ENCODE results near the gene PLAAT4. TPM values are rescaled to one million over a fixed set of nuclear protein-coding genes. Genes with fewer than 3 reads are reported as not detected.

PLAAT4 gene
- total RNA-seq, 1 donor from 2014 or later, result 1.7 TPM

DNA sequence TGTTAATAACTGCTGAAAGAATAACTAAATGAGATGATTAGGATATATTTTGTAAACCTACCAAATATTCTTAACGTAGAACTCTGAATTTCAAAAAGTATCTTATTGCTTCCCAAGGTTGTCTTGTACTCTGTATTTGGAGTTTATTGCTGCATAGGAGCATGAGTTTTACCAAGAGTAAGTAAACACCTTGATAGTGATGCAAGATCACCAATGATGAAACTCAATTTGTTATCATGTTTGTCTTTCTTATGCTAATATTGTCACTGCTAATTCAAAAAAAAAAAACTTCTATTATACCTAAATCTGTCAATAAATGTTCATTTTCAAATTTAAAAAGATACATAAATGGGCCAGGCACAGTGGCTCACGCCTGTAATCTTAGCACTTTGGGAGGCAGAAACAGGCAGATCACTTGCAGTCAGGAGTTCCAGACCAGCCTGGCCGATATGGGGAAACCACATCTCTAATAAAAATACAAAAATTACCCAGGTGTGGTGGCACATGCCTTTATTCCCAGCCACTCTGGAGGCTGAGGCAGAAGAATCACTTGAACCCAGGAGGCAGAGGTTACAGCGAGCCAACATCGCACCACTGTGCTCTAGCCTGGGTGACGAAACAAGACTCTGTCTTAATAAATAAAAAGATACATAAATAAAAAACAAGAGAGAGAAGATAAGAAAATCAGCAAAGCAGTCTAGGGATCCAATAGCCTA, 50.0 kb downstream of the PLAAT4 start:
- DNase-seq (ENCODE audit: low spot score in 2 of 2, unreplicated experiment in 2 of 2), result no peak
- H3K36me3 Mint-ChIP-seq, result peaks cover 10% of the 10 kb centered on the region
- H3K4me3 Mint-ChIP-seq, result no peak overlapping the region
- no peak overlapping the region for H3K27ac Mint-ChIP-seq
- TF ChIP-seq, protein P1, sequence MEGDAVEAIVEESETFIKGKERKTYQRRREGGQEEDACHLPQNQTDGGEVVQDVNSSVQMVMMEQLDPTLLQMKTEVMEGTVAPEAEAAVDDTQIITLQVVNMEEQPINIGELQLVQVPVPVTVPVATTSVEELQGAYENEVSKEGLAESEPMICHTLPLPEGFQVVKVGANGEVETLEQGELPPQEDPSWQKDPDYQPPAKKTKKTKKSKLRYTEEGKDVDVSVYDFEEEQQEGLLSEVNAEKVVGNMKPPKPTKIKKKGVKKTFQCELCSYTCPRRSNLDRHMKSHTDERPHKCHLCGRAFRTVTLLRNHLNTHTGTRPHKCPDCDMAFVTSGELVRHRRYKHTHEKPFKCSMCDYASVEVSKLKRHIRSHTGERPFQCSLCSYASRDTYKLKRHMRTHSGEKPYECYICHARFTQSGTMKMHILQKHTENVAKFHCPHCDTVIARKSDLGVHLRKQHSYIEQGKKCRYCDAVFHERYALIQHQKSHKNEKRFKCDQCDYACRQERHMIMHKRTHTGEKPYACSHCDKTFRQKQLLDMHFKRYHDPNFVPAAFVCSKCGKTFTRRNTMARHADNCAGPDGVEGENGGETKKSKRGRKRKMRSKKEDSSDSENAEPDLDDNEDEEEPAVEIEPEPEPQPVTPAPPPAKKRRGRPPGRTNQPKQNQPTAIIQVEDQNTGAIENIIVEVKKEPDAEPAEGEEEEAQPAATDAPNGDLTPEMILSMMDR (IDR thresholded peaks at IDR 0.05; ENCODE audit: unreplicated experiment), result no peak
- peaks cover 11% of the 10 kb centered on the region for H3K9me3 Mint-ChIP-seq
- no peaks in the 10 kb centered on the region for H3K4me1 Mint-ChIP-seq
- no peaks in the 10 kb centered on the region for H3K27me3 Mint-ChIP-seq (ENCODE audit: low read depth)

DNA sequence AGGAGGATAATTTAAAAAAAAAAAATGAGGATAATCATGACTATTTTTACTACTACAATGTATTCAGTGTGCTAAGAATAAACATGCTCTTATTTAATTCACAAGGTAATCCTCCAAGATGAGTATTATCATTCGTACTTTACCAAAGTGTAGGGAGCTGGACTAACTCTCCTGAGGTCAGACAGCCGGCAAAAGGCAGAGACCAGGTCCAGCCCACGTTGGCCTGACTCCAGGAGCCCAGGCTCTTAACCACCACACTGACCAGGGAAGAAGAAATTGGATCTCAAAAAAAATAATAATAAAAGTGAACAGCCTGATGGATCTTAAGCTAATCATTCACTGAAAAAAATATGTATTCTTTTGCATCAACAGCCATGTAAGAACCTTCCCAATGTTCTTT, 52.4 kb downstream of the PLAAT4 start:
- Mint-ChIP-seq H3K9me3 (no peaks in the 10 kb centered on the region), H3K36me3 (no peaks in the 10 kb centered on the region), H3K27ac (no peak overlapping the region), H3K4me3 (no peak overlapping the region), H3K4me1 (no peaks in the 10 kb centered on the region), H3K27me3 (ENCODE audit: low read depth) (no peaks in the 10 kb centered on the region)
- no peak for DNase-seq (ENCODE audit: low spot score in 2 of 2, unreplicated experiment in 2 of 2)
- TF ChIP-seq, protein P1 (IDR thresholded peaks at IDR 0.05; ENCODE audit: unreplicated experiment), result no peak

DNA sequence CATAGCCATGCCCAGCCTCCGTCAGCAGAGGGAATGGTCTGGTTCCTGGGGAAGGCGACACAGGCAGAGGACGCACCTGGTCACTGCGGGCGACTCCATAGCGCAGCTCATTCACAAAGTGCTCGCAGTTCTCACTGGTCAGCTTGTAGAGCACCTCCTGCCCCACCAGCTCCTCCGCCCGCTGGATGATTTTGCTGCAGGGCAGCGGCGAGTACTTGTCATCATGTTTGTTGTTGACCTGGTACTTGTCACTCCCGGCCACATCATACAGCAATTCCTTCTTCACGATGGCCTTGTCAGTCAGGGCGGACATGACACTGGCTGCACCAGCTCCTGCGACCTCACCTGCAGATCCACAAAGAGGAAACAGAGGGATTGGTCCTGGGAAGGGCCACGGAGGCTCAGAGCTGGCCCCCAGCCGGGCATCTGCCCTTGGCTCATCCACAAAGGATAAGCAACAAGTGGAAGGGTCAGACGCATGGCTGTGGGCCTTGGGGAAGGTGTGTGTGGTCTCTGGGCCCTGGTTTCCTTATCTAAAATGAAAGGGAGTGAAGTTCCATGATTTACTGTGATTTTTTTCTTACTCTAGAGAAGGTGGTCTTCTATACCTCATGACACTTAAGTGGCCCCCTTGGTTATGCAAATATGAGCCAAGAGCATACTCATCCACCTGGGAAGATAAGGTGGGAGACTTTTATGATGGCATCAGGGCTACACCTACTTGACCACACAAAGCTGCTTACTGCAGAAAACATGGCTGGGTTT, 53.6 kb downstream of the PLAAT4 start:
- H3K36me3 Mint-ChIP-seq, result no peaks in the 10 kb centered on the region
- TF ChIP-seq, protein P1 (IDR thresholded peaks at IDR 0.05; ENCODE audit: unreplicated experiment), result no peak
- no peak for DNase-seq (ENCODE audit: low spot score in 2 of 2, unreplicated experiment in 2 of 2)
- H3K4me1 Mint-ChIP-seq, result no peaks in the 10 kb centered on the region
- no peak overlapping the region for H3K4me3 Mint-ChIP-seq
- no peak overlapping the region for H3K27ac Mint-ChIP-seq
- no peaks in the 10 kb centered on the region for H3K27me3 Mint-ChIP-seq (ENCODE audit: low read depth)
- no peaks in the 10 kb centered on the region for H3K9me3 Mint-ChIP-seq

DNA sequence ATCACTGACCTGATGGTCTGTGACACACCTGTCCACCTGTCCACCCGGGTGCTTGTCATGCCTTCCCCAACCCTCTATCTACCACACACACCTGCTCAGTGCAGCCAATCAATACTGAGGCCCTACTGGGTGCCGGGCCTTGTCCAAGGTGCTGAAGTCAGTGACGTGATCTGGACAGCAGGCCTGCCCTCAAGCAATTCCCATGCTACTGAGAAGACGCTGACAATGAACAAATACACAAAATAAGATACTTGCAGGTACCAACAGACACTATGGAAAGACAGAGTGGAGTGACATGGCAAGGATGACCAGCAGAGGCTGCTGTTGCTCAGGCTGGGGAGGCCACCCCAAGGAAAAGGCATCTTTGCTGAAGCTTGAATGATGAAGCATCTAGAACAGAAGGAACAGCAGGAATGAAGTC, 56.4 kb downstream of the PLAAT4 start:
- TF ChIP-seq, protein P1 (IDR thresholded peaks at IDR 0.05; ENCODE audit: unreplicated experiment), result no peak
- Mint-ChIP-seq H3K9me3 (no peaks in the 10 kb centered on the region), H3K27ac (no peak overlapping the region), H3K4me3 (no peak overlapping the region), H3K27me3 (ENCODE audit: low read depth) (no peaks in the 10 kb centered on the region), H3K36me3 (no peaks in the 10 kb centered on the region), H3K4me1 (no peaks in the 10 kb centered on the region)
- DNase-seq (ENCODE audit: low spot score in 2 of 2, unreplicated experiment in 2 of 2), result no peak

DNA sequence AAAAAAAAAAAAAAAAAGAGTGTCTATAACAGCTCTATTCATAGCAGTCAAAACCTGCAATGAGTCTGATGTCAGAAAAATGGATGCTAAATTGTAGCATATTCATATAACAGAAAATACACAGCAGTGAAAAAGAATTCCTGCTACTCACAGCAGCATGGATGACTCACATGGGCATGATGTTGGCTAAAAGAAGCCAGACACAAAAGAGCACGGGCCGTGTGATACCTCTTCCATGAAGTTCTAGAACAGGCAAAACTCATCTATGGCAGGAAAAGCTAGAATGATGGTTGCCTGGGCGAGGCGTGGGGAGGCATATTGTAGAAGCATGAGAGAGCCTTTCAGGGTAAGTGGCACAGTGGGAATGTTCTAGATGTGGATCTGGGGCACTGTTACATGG, 58.7 kb downstream of the PLAAT4 start:
- Mint-ChIP-seq H3K36me3 (no peaks in the 10 kb centered on the region), H3K27me3 (ENCODE audit: low read depth) (no peaks in the 10 kb centered on the region), H3K4me1 (no peaks in the 10 kb centered on the region), H3K27ac (no peak overlapping the region), H3K9me3 (no peaks in the 10 kb centered on the region), H3K4me3 (no peak overlapping the region)
- no peak for DNase-seq (ENCODE audit: low spot score in 2 of 2, unreplicated experiment in 2 of 2)
- TF ChIP-seq, protein P1 (IDR thresholded peaks at IDR 0.05; ENCODE audit: unreplicated experiment), result no peak

Other genes starting within 250 kb of the PLAAT4 start
- not detected in 3 replicates for gene SLC22A9, start 167.0 kb upstream of the PLAAT4 start, total RNA-seq
- gene PLAAT5, start 45.6 kb upstream of the PLAAT4 start, total RNA-seq, result 1.9 to 2.2 TPM (median 1.9 TPM) in 3 replicates
- 0.58 to 0.89 TPM (median 0.79 TPM) in 3 replicates for gene LGALS12, start 30.7 kb upstream of the PLAAT4 start, total RNA-seq
- gene PLAAT2, start 26.6 kb downstream of the PLAAT4 start, total RNA-seq, result not detected in 3 replicates
- gene PLAAT3, start 77.6 kb downstream of the PLAAT4 start, total RNA-seq, result 0.89 to 1.6 TPM (median 1.5 TPM) in 3 replicates
- 19.6 to 21.6 TPM (median 20.0 TPM) in 3 replicates for gene ATL3, start 134.6 kb downstream of the PLAAT4 start, total RNA-seq
- gene RTN3, start 144.7 kb downstream of the PLAAT4 start, total RNA-seq, result 92.4 to 93.5 TPM (median 93.2 TPM) in 3 replicates
- 56.8 to 62.1 TPM (median 58.5 TPM) in 3 replicates for gene ZFTA, start 232.0 kb downstream of the PLAAT4 start, total RNA-seq